Spleen (tissue), 13 donors: ENCODE data around the gene OR51M1. TPM values are rescaled to one million over a fixed set of nuclear protein-coding genes. Genes with fewer than 3 reads are reported as not detected.
"Not testable (repeated sequence)": the region's sequence is repeated elsewhere in the genome, so short reads cannot be mapped to it uniquely, and the experiment has no call there.

Experiments
- DNase-seq: peaks from one replicate; pipeline ENCODE4 v3.0.0-alpha.2; 2020
- H3K27ac ChIP-seq, 8 donors: fragments of 200-600 bp; sonication (generic) in 7 of 8; 1 replicate in 4 of 8; 2 replicates in 4 of 8; pipeline versions ENCODE4 v1.5.0 to v1.8.0; 2016 to 2021; ENCODE audit warnings: inconsistent platforms in 4 of 8, mild to moderate bottlenecking in 4 of 8, moderate library complexity in 1 of 8
- H3K27me3 ChIP-seq, 7 donors: fragments of 200-600 bp; sonication (generic) in 6 of 7; replicated peaks in 1 of 7; 1 replicate in 4 of 7; 2 replicates in 3 of 7; pipeline versions ENCODE4 v1.5.0 to v1.8.0; 2016 to 2021; ENCODE audit warnings: inconsistent platforms in 3 of 7, mild to moderate bottlenecking in 1 of 7
- H3K36me3 ChIP-seq, 6 donors: fragments of 200-600 bp; sonication (generic) in 5 of 6; 1 replicate in 4 of 6; 2 replicates in 2 of 6; pipeline versions ENCODE4 v1.5.0 to v1.8.0; 2016 to 2021; ENCODE audit warnings: inconsistent platforms in 2 of 6
- H3K4me1 ChIP-seq, 6 donors: fragments of 200-600 bp; sonication (generic) in 5 of 6; 1 replicate in 3 of 6; 2 replicates in 3 of 6; pipeline versions ENCODE4 v1.5.0 to v1.8.0; 2016 to 2021; ENCODE audit warnings: inconsistent platforms in 3 of 6
- H3K4me3 ChIP-seq, 8 donors: fragments of 200-600 bp; sonication (generic) in 7 of 8; 1 replicate in 4 of 8; 2 replicates in 4 of 8; pipeline versions ENCODE4 v1.5.0 to v1.8.0; 2016 to 2021; ENCODE audit warnings: inconsistent platforms in 4 of 8, mild to moderate bottlenecking in 4 of 8, moderate library complexity in 2 of 8
- H3K9me3 ChIP-seq, 8 donors: fragments of 200-600 bp; sonication (generic) in 7 of 8; 1 replicate in 4 of 8; 2 replicates in 4 of 8; pipeline versions ENCODE4 v1.5.0 to v1.8.0; 2016 to 2021; ENCODE audit warnings: inconsistent platforms in 4 of 8
- POLR2A ChIP-seq, 3 donors: fragments of 450-650 bp; IDR thresholded peaks; one replicate each; pipeline ENCODE4 v1.5.1; 2017; ENCODE audit warnings: antibody characterized with exemption in 3 of 3, mild to moderate bottlenecking in 1 of 3
- POLR2AphosphoS5 ChIP-seq, 3 donors: sonication (generic); formaldehyde crosslinking; IDR thresholded peaks; one replicate each; pipeline ENCODE4 v1.5.1; 2017; ENCODE audit warnings: antibody characterized with exemption in 3 of 3
- WGBS, 5 donors: extraction: QIAGEN DNeasy Blood & Tissue Kit in 3 of 5; methylation state at CpG; one replicate each; pipeline versions ENCODE4 v1.1.5 to v1.1.7; 2013 to 2018; 5-methylcytosine and 5-hydroxymethylcytosine counted together
- intact Hi-C: fragments of 100-400 bp; cut with DNase I; formaldehyde crosslinking; loops from one replicate; pipeline ENCODE4 v1.15.0; 2023; ENCODE audit warnings: low total_unique reads
- long read RNA-seq, 2 donors: transcript quantifications; one replicate each; lab custom pipeline, GENCODE V29; 2026
- polyA plus RNA-seq, 3 donors: library from polyadenylated mRNA; stranded (reverse); fragments of 200-250 nt; gene quantifications; one replicate each; pipeline ENCODE4 v1.2.1, GENCODE V29; 2013
- total RNA-seq, 7 donors: library from RNA; depleted of rRNA in 3 of 7; stranded (reverse); fragments of >200 nt in 3 of 7; fragmentation: NEBNext Ultra II Directional in 4 of 7; extraction: Animal tissue kit (Norgen Biotek cat#: 25700) in 4 of 7; gene quantifications; one replicate each; pipeline versions ENCODE4 v1.1.0 to v1.2.1, GENCODE V29; 2016 to 2021
- TF ChIP-seq, protein P1 (sequence below), 11 experiments: fragments of 200-600 bp in 7 of 11; fragments of 450-650 bp in 4 of 11; sonication (generic) in 4 of 11; IDR thresholded peaks in 8 of 11; conservative IDR thresholded peaks in 3 of 11; 1 replicate in 7 of 11; 2 replicates in 4 of 11; pipeline versions ENCODE4 v1.4.0 to v1.8.0; 2016 to 2021; ENCODE audit warnings: antibody characterized with exemption in 11 of 11, inconsistent platforms in 4 of 11, mild to moderate bottlenecking in 1 of 11
- donor health status: healthy with polysubstance abuse.
- donor health status: DM: no; HTN: no; CAD: no; lungs with moderate emphysema.
- donor health status: DM: no; HTN: no; CAD: no.
- donor health status: Bipolar disorder and iron deficiency.
- donor health status: healthy.
- donor health status: DM: no; HTN: no; CAD: no.
- donor health status: DM: yes; HTN: yes; CAD: no.

Gene OR51M1, protein sequence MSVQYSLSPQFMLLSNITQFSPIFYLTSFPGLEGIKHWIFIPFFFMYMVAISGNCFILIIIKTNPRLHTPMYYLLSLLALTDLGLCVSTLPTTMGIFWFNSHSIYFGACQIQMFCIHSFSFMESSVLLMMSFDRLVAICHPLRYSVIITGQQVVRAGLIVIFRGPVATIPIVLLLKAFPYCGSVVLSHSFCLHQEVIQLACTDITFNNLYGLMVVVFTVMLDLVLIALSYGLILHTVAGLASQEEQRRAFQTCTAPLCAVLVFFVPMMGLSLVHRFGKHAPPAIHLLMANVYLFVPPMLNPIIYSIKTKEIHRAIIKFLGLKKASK
- total RNA-seq (not detected), polyA plus RNA-seq (not detected)
- long read RNA-seq, donor 1, result 0 reads
- long read RNA-seq, donor 2, result 0 reads

DNA sequence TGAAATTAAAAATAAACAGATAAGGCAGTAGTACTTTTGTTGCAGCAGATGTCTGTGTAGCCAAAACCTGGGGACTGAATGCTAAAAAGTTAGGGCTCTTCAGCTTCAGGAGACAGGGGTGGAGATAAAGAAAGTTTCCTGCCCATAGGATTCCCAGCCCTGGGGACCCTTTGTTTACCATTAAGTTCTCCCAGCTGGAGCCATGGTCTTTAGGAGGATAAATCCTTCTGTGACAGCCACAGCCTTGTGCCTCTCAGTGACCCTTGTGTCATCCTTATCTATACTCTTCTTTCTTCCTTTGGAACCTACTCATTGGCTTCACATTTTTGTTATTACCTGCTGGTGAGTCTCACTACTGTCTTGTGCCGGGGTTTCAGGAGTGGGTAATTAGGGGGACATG is at the start of gene OR51M1:
Gene OR51M1, plus strand, starts transcription at position 237 of the 400 bp plus-strand sequence. CDS start 5,587 bp downstream, outside the sequence.
- 52 to 80% (median 59%) methylated on average over 1 of the region's 1 CpG for WGBS, 5 donors
- H3K4me1 ChIP-seq, result no peaks in the 10 kb centered on the region
- H3K27ac ChIP-seq, result no peak within 1 kb of the TSS
- H3K27me3 ChIP-seq, result no peaks in the 10 kb centered on the region
- TF ChIP-seq POLR2AphosphoS5 (IDR thresholded peaks at IDR 0.05) (no peak), POLR2A (IDR thresholded peaks at IDR 0.05) (no peak)
- TF ChIP-seq, protein P1, sequence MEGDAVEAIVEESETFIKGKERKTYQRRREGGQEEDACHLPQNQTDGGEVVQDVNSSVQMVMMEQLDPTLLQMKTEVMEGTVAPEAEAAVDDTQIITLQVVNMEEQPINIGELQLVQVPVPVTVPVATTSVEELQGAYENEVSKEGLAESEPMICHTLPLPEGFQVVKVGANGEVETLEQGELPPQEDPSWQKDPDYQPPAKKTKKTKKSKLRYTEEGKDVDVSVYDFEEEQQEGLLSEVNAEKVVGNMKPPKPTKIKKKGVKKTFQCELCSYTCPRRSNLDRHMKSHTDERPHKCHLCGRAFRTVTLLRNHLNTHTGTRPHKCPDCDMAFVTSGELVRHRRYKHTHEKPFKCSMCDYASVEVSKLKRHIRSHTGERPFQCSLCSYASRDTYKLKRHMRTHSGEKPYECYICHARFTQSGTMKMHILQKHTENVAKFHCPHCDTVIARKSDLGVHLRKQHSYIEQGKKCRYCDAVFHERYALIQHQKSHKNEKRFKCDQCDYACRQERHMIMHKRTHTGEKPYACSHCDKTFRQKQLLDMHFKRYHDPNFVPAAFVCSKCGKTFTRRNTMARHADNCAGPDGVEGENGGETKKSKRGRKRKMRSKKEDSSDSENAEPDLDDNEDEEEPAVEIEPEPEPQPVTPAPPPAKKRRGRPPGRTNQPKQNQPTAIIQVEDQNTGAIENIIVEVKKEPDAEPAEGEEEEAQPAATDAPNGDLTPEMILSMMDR (IDR thresholded peaks at IDR 0.05 in 8 of 11, conservative IDR thresholded peaks at IDR 0.05 in 3 of 11), result no peak
- intact Hi-C loops, result no loop called here
- no peaks in the 10 kb centered on the region for H3K9me3 ChIP-seq
- no peak within 1 kb of the TSS for H3K4me3 ChIP-seq
- no peaks in the 10 kb centered on the region for H3K36me3 ChIP-seq
- no peak for DNase-seq

DNA sequence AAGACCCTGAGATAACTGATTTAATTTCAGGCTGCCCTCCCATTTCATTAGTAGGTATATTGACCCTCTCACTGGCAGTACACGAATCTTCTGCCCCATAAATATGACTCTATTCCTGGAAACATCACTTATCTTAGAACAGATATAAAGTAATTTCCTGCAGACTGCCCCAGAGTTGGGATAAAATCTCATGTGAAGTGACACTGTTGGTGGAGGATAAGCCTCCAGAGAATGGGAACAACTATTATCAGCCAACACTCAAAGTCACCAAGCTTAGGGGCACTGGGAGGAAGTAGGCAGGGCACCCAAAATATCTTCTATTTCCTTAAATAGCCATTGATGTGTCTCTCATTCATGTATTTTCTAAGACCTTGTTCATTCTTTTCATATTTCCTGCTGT is 48.4 kb upstream of the OR51M1 start:
- Histone ChIP-seq H3K36me3 (no peaks in the 10 kb centered on the region), H3K27ac (no peak overlapping the region), H3K4me3 (no peak overlapping the region), H3K9me3 (no peaks in the 10 kb centered on the region), H3K27me3 (no peaks in the 10 kb centered on the region), H3K4me1 (no peaks in the 10 kb centered on the region)
- DNase-seq, result no peak
- TF ChIP-seq, protein P1 (IDR thresholded peaks at IDR 0.05 in 8 of 11, conservative IDR thresholded peaks at IDR 0.05 in 3 of 11), result no peak
- no peak for TF ChIP-seq POLR2A (IDR thresholded peaks at IDR 0.05)
- TF ChIP-seq POLR2AphosphoS5 (IDR thresholded peaks at IDR 0.05), result no peak
- intact Hi-C loops, result no loop called here
- WGBS, 5 donors, result 17 to 62% (median 45%) methylated on average over 1 of the region's 1 CpG

DNA sequence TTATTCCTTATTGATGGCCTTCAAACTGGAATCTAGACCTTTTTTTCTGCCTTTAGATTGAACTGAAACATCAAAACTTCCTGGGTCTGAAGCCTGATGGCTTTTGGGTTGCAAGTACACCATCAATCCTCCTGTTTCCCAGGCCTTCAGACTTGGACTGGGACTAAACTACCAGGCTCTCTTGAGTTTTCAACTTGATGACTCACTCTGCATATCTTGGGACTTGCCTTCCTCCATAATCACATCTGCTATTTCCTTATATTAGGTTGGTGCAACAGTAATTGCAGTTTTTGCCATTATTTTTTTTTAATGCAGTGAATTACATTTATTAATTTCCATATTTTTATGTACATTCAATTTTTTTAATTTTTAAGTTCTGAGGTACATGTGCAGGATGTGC is 47.3 kb upstream of the OR51M1 start:
- TF ChIP-seq, protein P1 (IDR thresholded peaks at IDR 0.05 in 8 of 11, conservative IDR thresholded peaks at IDR 0.05 in 3 of 11), result no peak
- intact Hi-C loops, result no loop called here
- Histone ChIP-seq H3K27me3 (no peaks in the 10 kb centered on the region), H3K36me3 (no peaks in the 10 kb centered on the region), H3K4me1 (no peaks in the 10 kb centered on the region), H3K27ac (no peak overlapping the region), H3K9me3 (no peaks in the 10 kb centered on the region), H3K4me3 (no peak overlapping the region)
- DNase-seq, result no peak

DNA sequence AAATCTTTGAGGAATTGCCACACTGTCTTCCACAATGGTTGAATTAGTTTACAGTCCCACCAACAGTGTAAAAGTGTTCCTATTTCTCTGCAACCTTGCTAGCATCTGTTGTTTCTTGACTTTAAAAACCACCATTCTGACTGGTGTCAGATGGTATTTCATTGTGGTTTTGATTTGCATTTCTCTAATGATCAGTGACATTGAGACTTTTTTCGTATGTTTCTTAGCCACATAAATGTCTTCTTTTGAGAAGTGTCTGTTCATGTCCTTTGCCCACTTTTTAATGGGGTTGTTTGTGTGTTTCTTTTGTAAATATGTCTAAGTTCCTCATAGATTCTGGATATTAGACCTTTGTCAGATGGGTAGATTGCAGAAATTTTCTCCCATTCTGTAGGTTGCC is 46.4 kb upstream of the OR51M1 start:
- DNase-seq, H3K27ac ChIP-seq, H3K9me3 ChIP-seq, H3K36me3 ChIP-seq, H3K27me3 ChIP-seq, H3K4me1 ChIP-seq, H3K4me3 ChIP-seq, intact Hi-C loops: not testable (repeated sequence)
- 64 to 80% (median 68%) methylated on average over 1 of the region's 1 CpG for WGBS, 5 donors
